K562 (cell line): ENCODE results near the gene CCR7. TPM values are rescaled to one million over a fixed set of nuclear protein-coding genes. Genes with fewer than 3 reads are reported as not detected.

ENCODE experiments used
- MTA1 ChIP-seq: fragments of 450-650 bp; IDR thresholded peaks from 2 replicates; pipeline ENCODE4 v1.6.1; 2017; ENCODE audit warnings: borderline replicate concordance
- NR2F6 ChIP-seq: fragments of 450-650 bp; formaldehyde crosslinking; IDR thresholded peaks from 2 replicates; pipeline ENCODE4 v1.4.0; 2020; ENCODE audit warnings: mild to moderate bottlenecking
- PTRF ChIP-seq: fragments of 450-650 bp; IDR thresholded peaks from 2 replicates; pipeline ENCODE4 v1.6.1; 2016; ENCODE audit warnings: mild to moderate bottlenecking, missing genetic modification characterization, missing compliant biosample characterization
- ZNF12 ChIP-seq: sonication (generic); formaldehyde crosslinking; IDR thresholded peaks from 2 replicates; pipeline ENCODE4 v1.4.0; 2020; ENCODE audit warnings: mild to moderate bottlenecking, missing genetic modification reagents
- ZNF830 ChIP-seq: fragments of 250-450 bp; sonication (Bioruptor Pico); IDR thresholded peaks from 2 replicates; pipeline ENCODE4 v1.5.0; 2021; ENCODE audit warnings: mild to moderate bottlenecking
- polyA plus RNA-seq, 8 experiments: library from polyadenylated mRNA; depleted of rRNA in 4 of 8; stranded (reverse) in 5 of 8; unstranded in 3 of 8; fragments of >200 nt; fragmentation: Nextera tagmentation in 2 of 8; fragmentation: Illumina TruSeq in 1 of 8; extraction: Ambion mirVana in 2 of 8; extraction: Trizol in 1 of 8; gene quantifications; 2 replicates each; pipeline versions ENCODE4 v1.2.1 to v1.2.3, GENCODE V29; 2011 to 2014; ENCODE audit warnings: inconsistent platforms in 1 of 8, missing spikeins in 1 of 8
- total RNA-seq, 7 experiments: library from RNA; depleted of rRNA in 6 of 7; stranded (reverse); fragments of >200 nt in 6 of 7; fragmentation: Illumina TruSeq in 2 of 7; extraction: Trizol in 2 of 7; gene quantifications; 2 replicates each; pipeline versions ENCODE4 v1.2.1 to v1.2.3, GENCODE V29; 2011 to 2021; ENCODE audit warnings: low replicate concordance in 1 of 7
- TF ChIP-seq, protein P1 (sequence below): IDR thresholded peaks from 3 replicates; pipeline ENCODE4 v1.6.1; 2011; ENCODE audit warnings: borderline replicate concordance, mild to moderate bottlenecking, moderate library complexity; ENCODE audit not compliant: insufficient read length; ENCODE audit errors: extremely low read depth
- TF ChIP-seq, protein P2 (sequence below), 2 experiments: fragments of 450-650 bp in 1 of 2; sonication (generic) in 1 of 2; formaldehyde crosslinking in 1 of 2; IDR thresholded peaks; 2 replicates each; pipeline versions ENCODE4 v1.7.1 to v1.9.0; 2016 to 2022; ENCODE audit warnings: inconsistent platforms in 1 of 2, mild to moderate bottlenecking in 1 of 2, missing genetic modification reagents in 1 of 2
- TF ChIP-seq, protein P3 (sequence below), 2 experiments: fragments of 250-450 bp in 1 of 2; fragments of 450-650 bp in 1 of 2; sonication (Bioruptor Pico) in 1 of 2; IDR thresholded peaks; 2 replicates each; pipeline versions ENCODE4 v1.6.1 to v1.8.0; 2016 to 2021; ENCODE audit warnings: mild to moderate bottlenecking in 2 of 2, moderate library complexity in 2 of 2, missing compliant biosample characterization in 1 of 2, missing genetic modification characterization in 1 of 2

Gene CCR7
- total and polyA plus RNA-seq, 9 of the 15 experiments (the other 6 are each of a cell fraction or from before 2014, with no cell fraction given): 0.14 to 1.4 (median 0.56) TPM

DNA sequence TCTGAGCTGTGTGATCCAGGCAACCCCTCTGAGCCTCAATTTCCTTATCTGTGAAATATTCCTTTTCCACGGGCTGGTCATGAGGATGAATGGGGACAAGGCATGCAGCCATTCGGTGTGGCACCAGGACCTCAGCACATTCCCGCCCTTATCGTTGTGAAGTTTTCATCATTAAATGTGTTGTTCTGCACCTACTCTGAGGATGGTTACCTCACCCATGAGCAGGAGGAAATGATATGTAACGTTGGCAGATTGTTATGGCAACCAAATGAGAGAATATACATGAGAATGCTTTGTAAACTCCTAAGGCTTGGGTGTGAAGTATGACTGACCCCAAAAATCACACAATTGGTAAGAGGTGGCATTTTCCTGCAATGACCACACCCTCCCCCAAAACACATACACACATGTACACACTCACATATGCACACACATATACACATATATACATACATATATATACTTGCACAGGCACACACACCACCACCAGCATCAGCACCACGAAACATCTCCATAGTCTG lies 42.8 kb upstream of the CCR7 start (continued):
- no peak for TF ChIP-seq PTRF (tag)
- no peak for TF ChIP-seq ZNF12
- TF ChIP-seq, protein P1, sequence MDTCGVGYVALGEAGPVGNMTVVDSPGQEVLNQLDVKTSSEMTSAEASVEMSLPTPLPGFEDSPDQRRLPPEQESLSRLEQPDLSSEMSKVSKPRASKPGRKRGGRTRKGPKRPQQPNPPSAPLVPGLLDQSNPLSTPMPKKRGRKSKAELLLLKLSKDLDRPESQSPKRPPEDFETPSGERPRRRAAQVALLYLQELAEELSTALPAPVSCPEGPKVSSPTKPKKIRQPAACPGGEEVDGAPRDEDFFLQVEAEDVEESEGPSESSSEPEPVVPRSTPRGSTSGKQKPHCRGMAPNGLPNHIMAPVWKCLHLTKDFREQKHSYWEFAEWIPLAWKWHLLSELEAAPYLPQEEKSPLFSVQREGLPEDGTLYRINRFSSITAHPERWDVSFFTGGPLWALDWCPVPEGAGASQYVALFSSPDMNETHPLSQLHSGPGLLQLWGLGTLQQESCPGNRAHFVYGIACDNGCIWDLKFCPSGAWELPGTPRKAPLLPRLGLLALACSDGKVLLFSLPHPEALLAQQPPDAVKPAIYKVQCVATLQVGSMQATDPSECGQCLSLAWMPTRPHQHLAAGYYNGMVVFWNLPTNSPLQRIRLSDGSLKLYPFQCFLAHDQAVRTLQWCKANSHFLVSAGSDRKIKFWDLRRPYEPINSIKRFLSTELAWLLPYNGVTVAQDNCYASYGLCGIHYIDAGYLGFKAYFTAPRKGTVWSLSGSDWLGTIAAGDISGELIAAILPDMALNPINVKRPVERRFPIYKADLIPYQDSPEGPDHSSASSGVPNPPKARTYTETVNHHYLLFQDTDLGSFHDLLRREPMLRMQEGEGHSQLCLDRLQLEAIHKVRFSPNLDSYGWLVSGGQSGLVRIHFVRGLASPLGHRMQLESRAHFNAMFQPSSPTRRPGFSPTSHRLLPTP: no peak
- no peak for TF ChIP-seq NR2F6 (CRISPR knock-in tag)
- TF ChIP-seq, protein P2, sequence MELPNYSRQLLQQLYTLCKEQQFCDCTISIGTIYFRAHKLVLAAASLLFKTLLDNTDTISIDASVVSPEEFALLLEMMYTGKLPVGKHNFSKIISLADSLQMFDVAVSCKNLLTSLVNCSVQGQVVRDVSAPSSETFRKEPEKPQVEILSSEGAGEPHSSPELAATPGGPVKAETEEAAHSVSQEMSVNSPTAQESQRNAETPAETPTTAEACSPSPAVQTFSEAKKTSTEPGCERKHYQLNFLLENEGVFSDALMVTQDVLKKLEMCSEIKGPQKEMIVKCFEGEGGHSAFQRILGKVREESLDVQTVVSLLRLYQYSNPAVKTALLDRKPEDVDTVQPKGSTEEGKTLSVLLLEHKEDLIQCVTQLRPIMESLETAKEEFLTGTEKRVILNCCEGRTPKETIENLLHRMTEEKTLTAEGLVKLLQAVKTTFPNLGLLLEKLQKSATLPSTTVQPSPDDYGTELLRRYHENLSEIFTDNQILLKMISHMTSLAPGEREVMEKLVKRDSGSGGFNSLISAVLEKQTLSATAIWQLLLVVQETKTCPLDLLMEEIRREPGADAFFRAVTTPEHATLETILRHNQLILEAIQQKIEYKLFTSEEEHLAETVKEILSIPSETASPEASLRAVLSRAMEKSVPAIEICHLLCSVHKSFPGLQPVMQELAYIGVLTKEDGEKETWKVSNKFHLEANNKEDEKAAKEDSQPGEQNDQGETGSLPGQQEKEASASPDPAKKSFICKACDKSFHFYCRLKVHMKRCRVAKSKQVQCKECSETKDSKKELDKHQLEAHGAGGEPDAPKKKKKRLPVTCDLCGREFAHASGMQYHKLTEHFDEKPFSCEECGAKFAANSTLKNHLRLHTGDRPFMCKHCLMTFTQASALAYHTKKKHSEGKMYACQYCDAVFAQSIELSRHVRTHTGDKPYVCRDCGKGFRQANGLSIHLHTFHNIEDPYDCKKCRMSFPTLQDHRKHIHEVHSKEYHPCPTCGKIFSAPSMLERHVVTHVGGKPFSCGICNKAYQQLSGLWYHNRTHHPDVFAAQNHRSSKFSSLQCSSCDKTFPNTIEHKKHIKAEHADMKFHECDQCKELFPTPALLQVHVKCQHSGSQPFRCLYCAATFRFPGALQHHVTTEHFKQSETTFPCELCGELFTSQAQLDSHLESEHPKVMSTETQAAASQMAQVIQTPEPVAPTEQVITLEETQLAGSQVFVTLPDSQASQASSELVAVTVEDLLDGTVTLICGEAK (IDR thresholded peaks at IDR 0.05): no peak
- TF ChIP-seq, protein P2 (CRISPR knock-in tag; IDR thresholded peaks at IDR 0.05): no peak
- no peak for TF ChIP-seq MTA1
- TF ChIP-seq ZNF830: no peak
- TF ChIP-seq, protein P3, sequence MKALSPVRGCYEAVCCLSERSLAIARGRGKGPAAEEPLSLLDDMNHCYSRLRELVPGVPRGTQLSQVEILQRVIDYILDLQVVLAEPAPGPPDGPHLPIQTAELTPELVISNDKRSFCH (CRISPR knock-in tag; IDR thresholded peaks at IDR 0.05): no peak
- TF ChIP-seq, protein P3 (tag; IDR thresholded peaks at IDR 0.05): no peak
